NCI-H526 (cell line): ENCODE results near the gene CYP1A2.
"Not testable (repeated sequence)": the region's sequence is repeated elsewhere in the genome, so short reads cannot be mapped to it uniquely, and the experiment has no call there.

Source experiments
- DNase-seq, 2 experiments: peaks; one replicate each; lab custom pipeline; 2025; lab: John Stamatoyannopoulos, UW

CYP1A2 gene

GRCh38 chr15:74776821-74777768, 28.4 kb downstream of the CYP1A2 start:
- DNase-seq: peak; percentile 26 to 71

- no peak for DNase-seq
Observed at GRCh38 chr15:74777769-74778598, 29.3 kb downstream of the CYP1A2 start.

- DNase-seq: no peak
Observed at GRCh38 chr15:74778599-74778970, 29.9 kb downstream of the CYP1A2 start.

- no peak for DNase-seq
Observed at GRCh38 chr15:74779162-74779648, 30.6 kb downstream of the CYP1A2 start.

GRCh38 chr15:74780523-74781430, 32.1 kb downstream of the CYP1A2 start:
- no peak for DNase-seq

GRCh38 chr15:74781431-74782258, 33.0 kb downstream of the CYP1A2 start, which contains the start of gene CSK:
Gene CSK, plus strand, starts transcription at chr15:74782080. Its CDS starts 16,218 bp downstream, at chr15:74798298.
- peak; percentile 40 to 80 for DNase-seq

- DNase-seq: peak in 1 of 2 experiments; percentile 58
Observed at GRCh38 chr15:74782259-74783071, 33.8 kb downstream of the CYP1A2 start.

- peak in 1 of 2 experiments; percentile 56 for DNase-seq
Observed at GRCh38 chr15:74783072-74783807, 34.6 kb downstream of the CYP1A2 start.

GRCh38 chr15:74783808-74784175, 35.1 kb downstream of the CYP1A2 start:
- no peak for DNase-seq

- DNase-seq: no peak
Observed at GRCh38 chr15:74784426-74785193, 36.0 kb downstream of the CYP1A2 start.

- no peak for DNase-seq
Observed at GRCh38 chr15:74785194-74786032, 36.8 kb downstream of the CYP1A2 start.

GRCh38 chr15:74786081-74786480, 37.4 kb downstream of the CYP1A2 start:
- DNase-seq: not testable (repeated sequence)

GRCh38 chr15:74786551-74787165, 38.0 kb downstream of the CYP1A2 start:
- no peak for DNase-seq

- DNase-seq: peak; percentile 90 to 94
Observed at GRCh38 chr15:74787251-74788041, 38.8 kb downstream of the CYP1A2 start.

GRCh38 chr15:74788042-74788682, 39.5 kb downstream of the CYP1A2 start:
- DNase-seq: no peak
